Measurements from ENCODE around the gene ABCC6.

GRCh38 chr16:16143038-16143763 is 80.1 kb downstream of the ABCC6 start:
- TF ChIP-seq, protein P1, sequence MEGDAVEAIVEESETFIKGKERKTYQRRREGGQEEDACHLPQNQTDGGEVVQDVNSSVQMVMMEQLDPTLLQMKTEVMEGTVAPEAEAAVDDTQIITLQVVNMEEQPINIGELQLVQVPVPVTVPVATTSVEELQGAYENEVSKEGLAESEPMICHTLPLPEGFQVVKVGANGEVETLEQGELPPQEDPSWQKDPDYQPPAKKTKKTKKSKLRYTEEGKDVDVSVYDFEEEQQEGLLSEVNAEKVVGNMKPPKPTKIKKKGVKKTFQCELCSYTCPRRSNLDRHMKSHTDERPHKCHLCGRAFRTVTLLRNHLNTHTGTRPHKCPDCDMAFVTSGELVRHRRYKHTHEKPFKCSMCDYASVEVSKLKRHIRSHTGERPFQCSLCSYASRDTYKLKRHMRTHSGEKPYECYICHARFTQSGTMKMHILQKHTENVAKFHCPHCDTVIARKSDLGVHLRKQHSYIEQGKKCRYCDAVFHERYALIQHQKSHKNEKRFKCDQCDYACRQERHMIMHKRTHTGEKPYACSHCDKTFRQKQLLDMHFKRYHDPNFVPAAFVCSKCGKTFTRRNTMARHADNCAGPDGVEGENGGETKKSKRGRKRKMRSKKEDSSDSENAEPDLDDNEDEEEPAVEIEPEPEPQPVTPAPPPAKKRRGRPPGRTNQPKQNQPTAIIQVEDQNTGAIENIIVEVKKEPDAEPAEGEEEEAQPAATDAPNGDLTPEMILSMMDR (IDR thresholded peaks at IDR 0.05; ENCODE audit: poor library complexity, severe bottlenecking), result no peak
- TF ChIP-seq SMC3 (conservative IDR thresholded peaks at IDR 0.05; ENCODE audit: poor library complexity) (no peak), RAD21 (conservative IDR thresholded peaks at IDR 0.05) (no peak), TAF1 (IDR thresholded peaks at IDR 0.05; ENCODE audit: low read depth) (no peak), MXI1 (conservative IDR thresholded peaks at IDR 0.05; ENCODE audit: poor library complexity, severe bottlenecking) (no peak), EP300 (conservative IDR thresholded peaks at IDR 0.05; ENCODE audit: poor library complexity, severe bottlenecking) (no peak), POLR2AphosphoS5 (IDR thresholded peaks at IDR 0.05) (no peak)

Data from neural cell (in vitro differentiated cells).